ENCODE measurements around the gene OPTC. TPM values are rescaled to one million over a fixed set of nuclear protein-coding genes. Genes with fewer than 3 reads are reported as not detected.

Gene OPTC
- total RNA-seq, 1 donor from 2014 or later, result not detected

- no peak overlapping the region for H3K27ac Mint-ChIP-seq
- no peak for DNase-seq (ENCODE audit: extremely low spot score, unreplicated experiment)
Measured at GRCh38 chr1:203546274-203546673, 52.3 kb downstream of the OPTC start.

GRCh38 chr1:203547147-203547546 is 53.2 kb downstream of the OPTC start:
- DNase-seq (ENCODE audit: extremely low spot score, unreplicated experiment), result no peak
- H3K36me3 Mint-ChIP-seq, result no peaks in the 10 kb centered on the region
- no peak overlapping the region for H3K4me3 Mint-ChIP-seq
- no peak overlapping the region for H3K27ac Mint-ChIP-seq
- H3K4me1 Mint-ChIP-seq (ENCODE audit: unreplicated experiment), result peaks cover 24% of the 10 kb centered on the region
- no peaks in the 10 kb centered on the region for H3K9me3 Mint-ChIP-seq
- no peaks in the 10 kb centered on the region for H3K27me3 Mint-ChIP-seq
- no peak for TF ChIP-seq CTCF (conservative IDR thresholded peaks at IDR 0.05)

More at GRCh38 chr1:203546274-203546673, 52.3 kb downstream of the OPTC start:
- Mint-ChIP-seq H3K4me1 (ENCODE audit: unreplicated experiment) (peaks cover 24% of the 10 kb centered on the region), H3K36me3 (no peaks in the 10 kb centered on the region), H3K4me3 (no peak overlapping the region), H3K9me3 (no peaks in the 10 kb centered on the region), H3K27me3 (no peaks in the 10 kb centered on the region)
- no peak for TF ChIP-seq CTCF (conservative IDR thresholded peaks at IDR 0.05)

- H3K4me3 Mint-ChIP-seq, result no peak overlapping the region
- no peaks in the 10 kb centered on the region for H3K36me3 Mint-ChIP-seq
- peak overlapping the region; percentile 64 for H3K27ac Mint-ChIP-seq
- no peaks in the 10 kb centered on the region for H3K9me3 Mint-ChIP-seq
- H3K4me1 Mint-ChIP-seq (ENCODE audit: unreplicated experiment), result peaks cover 29% of the 10 kb centered on the region
- TF ChIP-seq CTCF (conservative IDR thresholded peaks at IDR 0.05), result no peak
- no peaks in the 10 kb centered on the region for H3K27me3 Mint-ChIP-seq
- no peak for DNase-seq (ENCODE audit: extremely low spot score, unreplicated experiment)
Measured at GRCh38 chr1:203547771-203548421, 53.9 kb downstream of the OPTC start.

GRCh38 chr1:203548892-203549291 is 54.9 kb downstream of the OPTC start:
- Mint-ChIP-seq H3K4me1 (ENCODE audit: unreplicated experiment) (peaks cover 36% of the 10 kb centered on the region), H3K27ac (peak overlapping the region; percentile 24)
- TF ChIP-seq CTCF (conservative IDR thresholded peaks at IDR 0.05), result no peak

GRCh38 chr1:203549309-203549708 is 55.4 kb downstream of the OPTC start:
- peaks cover 39% of the 10 kb centered on the region for H3K4me1 Mint-ChIP-seq (ENCODE audit: unreplicated experiment)
- peak overlapping the region; percentile 24 for H3K27ac Mint-ChIP-seq
- no peaks in the 10 kb centered on the region for H3K9me3 Mint-ChIP-seq
- no peaks in the 10 kb centered on the region for H3K27me3 Mint-ChIP-seq
- TF ChIP-seq CTCF (conservative IDR thresholded peaks at IDR 0.05), result no peak
- no peak overlapping the region for H3K4me3 Mint-ChIP-seq
- no peak for DNase-seq (ENCODE audit: extremely low spot score, unreplicated experiment)
- no peaks in the 10 kb centered on the region for H3K36me3 Mint-ChIP-seq

More at GRCh38 chr1:203548892-203549291, 54.9 kb downstream of the OPTC start:
- Mint-ChIP-seq H3K9me3 (no peaks in the 10 kb centered on the region), H3K36me3 (no peaks in the 10 kb centered on the region), H3K4me3 (no peak overlapping the region), H3K27me3 (no peaks in the 10 kb centered on the region)
- no peak for DNase-seq (ENCODE audit: extremely low spot score, unreplicated experiment)
